Ascending aorta (tissue), 2 donors: ENCODE measurements around the gene RARB. TPM values are rescaled to one million over a fixed set of nuclear protein-coding genes. Genes with fewer than 3 reads are reported as not detected.

Experiments used
- DNase-seq, 2 donors: peaks; one replicate each; pipeline ENCODE4 v3.0.0-alpha.2; 2019; ENCODE audit warnings: low spot score in 2 of 2
- H3K27ac ChIP-seq, 2 donors: fragments of 200-600 bp; sonication (generic); one replicate each; pipeline ENCODE4 v1.5.1; 2016 to 2017; ENCODE audit warnings: mild to moderate bottlenecking in 1 of 2
- H3K27me3 ChIP-seq: fragments of 200-600 bp; sonication (generic); one replicate; pipeline ENCODE4 v1.5.1; 2017
- H3K36me3 ChIP-seq, 2 donors: fragments of 200-600 bp; sonication (generic); one replicate each; pipeline ENCODE4 v1.5.1; 2016
- H3K4me1 ChIP-seq, 2 donors: fragments of 200-600 bp; sonication (generic); one replicate each; pipeline ENCODE4 v1.5.1; 2016 to 2017; ENCODE audit warnings: mild to moderate bottlenecking in 1 of 2
- H3K4me3 ChIP-seq, 2 donors: fragments of 200-600 bp; sonication (generic); one replicate each; pipeline ENCODE4 v1.5.1; 2016 to 2017; ENCODE audit warnings: mild to moderate bottlenecking in 1 of 2
- H3K9me3 ChIP-seq, 2 donors: fragments of 200-600 bp; sonication (generic); one replicate each; pipeline ENCODE4 v1.5.1; 2016
- intact Hi-C: fragments of 100-400 bp; cut with DNase I; formaldehyde crosslinking; loops from one replicate; pipeline ENCODE4 v1.15.1; 2023
- total RNA-seq: library from RNA; depleted of rRNA; stranded (reverse); fragments of >200 nt; gene quantifications from one replicate; pipeline ENCODE4 v1.1.0, GENCODE V29; 2016
- TF ChIP-seq, protein P1 (sequence below), 3 experiments: fragments of 200-600 bp in 2 of 3; fragments of 450-650 bp in 1 of 3; sonication (generic) in 2 of 3; IDR thresholded peaks; one replicate each; pipeline ENCODE4 v1.5.1; 2016 to 2019; ENCODE audit warnings: antibody characterized with exemption in 3 of 3, mild to moderate bottlenecking in 1 of 3, moderate library complexity in 1 of 3

Gene RARB
- total RNA-seq, 1 donor from 2014 or later = 52.7 TPM

- DNase-seq = no peak
- TF ChIP-seq, protein P1, sequence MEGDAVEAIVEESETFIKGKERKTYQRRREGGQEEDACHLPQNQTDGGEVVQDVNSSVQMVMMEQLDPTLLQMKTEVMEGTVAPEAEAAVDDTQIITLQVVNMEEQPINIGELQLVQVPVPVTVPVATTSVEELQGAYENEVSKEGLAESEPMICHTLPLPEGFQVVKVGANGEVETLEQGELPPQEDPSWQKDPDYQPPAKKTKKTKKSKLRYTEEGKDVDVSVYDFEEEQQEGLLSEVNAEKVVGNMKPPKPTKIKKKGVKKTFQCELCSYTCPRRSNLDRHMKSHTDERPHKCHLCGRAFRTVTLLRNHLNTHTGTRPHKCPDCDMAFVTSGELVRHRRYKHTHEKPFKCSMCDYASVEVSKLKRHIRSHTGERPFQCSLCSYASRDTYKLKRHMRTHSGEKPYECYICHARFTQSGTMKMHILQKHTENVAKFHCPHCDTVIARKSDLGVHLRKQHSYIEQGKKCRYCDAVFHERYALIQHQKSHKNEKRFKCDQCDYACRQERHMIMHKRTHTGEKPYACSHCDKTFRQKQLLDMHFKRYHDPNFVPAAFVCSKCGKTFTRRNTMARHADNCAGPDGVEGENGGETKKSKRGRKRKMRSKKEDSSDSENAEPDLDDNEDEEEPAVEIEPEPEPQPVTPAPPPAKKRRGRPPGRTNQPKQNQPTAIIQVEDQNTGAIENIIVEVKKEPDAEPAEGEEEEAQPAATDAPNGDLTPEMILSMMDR (IDR thresholded peaks at IDR 0.05) = no peak
- no peaks in the 10 kb centered on the region for H3K36me3 ChIP-seq
- no peaks in the 10 kb centered on the region for H3K9me3 ChIP-seq
- H3K4me1 ChIP-seq = no peaks in the 10 kb centered on the region
- no peaks in the 10 kb centered on the region for H3K27me3 ChIP-seq
- intact Hi-C loops = no loop called here
- no peak overlapping the region for H3K27ac ChIP-seq
- no peak overlapping the region for H3K4me3 ChIP-seq
Measured at GRCh38 chr3:25410703-25411102, 17.4 kb upstream of the RARB start.

DNA sequence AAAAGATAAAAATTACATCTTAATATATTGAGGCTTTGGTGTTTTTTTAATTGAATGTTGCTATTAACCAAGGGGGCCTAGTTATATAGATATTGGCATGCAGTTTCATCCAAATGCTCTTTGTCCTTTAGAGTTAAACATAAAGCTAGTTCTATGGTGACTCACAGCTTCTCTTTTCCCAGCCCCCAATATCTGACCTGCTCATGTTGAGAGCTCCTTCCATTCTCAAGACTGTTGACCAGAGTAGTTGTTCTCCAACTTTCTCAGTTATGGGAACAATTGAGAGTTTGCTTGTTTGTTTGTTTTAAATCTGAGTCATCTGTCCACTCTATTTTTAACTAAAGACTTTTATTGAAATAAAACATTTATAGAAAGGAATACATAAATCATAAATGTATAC, 15.8 kb upstream of the RARB start:
- DNase-seq = no peak
- H3K4me3 ChIP-seq = no peak overlapping the region
- TF ChIP-seq, protein P1 (IDR thresholded peaks at IDR 0.05) = no peak
- no peaks in the 10 kb centered on the region for H3K36me3 ChIP-seq
- no peak overlapping the region for H3K27ac ChIP-seq
- intact Hi-C loops = no loop called here
- H3K9me3 ChIP-seq = no peaks in the 10 kb centered on the region
- no peaks in the 10 kb centered on the region for H3K4me1 ChIP-seq
- H3K27me3 ChIP-seq = no peaks in the 10 kb centered on the region

DNA sequence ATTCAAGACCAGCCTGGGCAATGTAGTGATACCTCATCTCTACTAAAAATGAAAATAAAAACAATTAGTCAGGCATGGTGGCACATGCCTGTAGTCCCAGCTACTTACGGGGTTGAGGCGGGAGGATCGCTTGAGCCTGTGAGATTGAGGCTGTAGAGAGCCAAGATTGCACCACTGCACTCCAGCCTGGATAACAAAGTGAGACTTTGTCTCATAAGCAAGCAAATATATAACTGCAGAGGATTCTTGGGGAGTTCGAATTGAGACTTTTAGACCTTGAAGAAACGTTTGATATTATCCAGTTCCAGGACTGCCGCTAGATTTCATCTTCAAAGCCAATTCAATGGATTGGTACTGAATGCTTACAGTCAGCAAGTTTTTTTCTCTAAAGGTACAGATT, 11.9 kb upstream of the RARB start:
- no peaks in the 10 kb centered on the region for H3K9me3 ChIP-seq
- TF ChIP-seq, protein P1 (IDR thresholded peaks at IDR 0.05) = no peak
- no peak for DNase-seq
- no peaks in the 10 kb centered on the region for H3K36me3 ChIP-seq
- H3K4me3 ChIP-seq = no peak overlapping the region
- H3K27me3 ChIP-seq = no peaks in the 10 kb centered on the region
- intact Hi-C loops = no loop called here
- H3K27ac ChIP-seq = no peak overlapping the region
- no peaks in the 10 kb centered on the region for H3K4me1 ChIP-seq

- Histone ChIP-seq H3K9me3 (no peaks in the 10 kb centered on the region), H3K27me3 (no peaks in the 10 kb centered on the region), H3K36me3 (no peaks in the 10 kb centered on the region), H3K4me3 (no peak overlapping the region), H3K27ac (no peak overlapping the region), H3K4me1 (no peaks in the 10 kb centered on the region)
- TF ChIP-seq, protein P1 (IDR thresholded peaks at IDR 0.05) = no peak
- intact Hi-C loops = no loop called here
- no peak for DNase-seq
Measured at GRCh38 chr3:25418596-25418995, 9.5 kb upstream of the RARB start.

DNA sequence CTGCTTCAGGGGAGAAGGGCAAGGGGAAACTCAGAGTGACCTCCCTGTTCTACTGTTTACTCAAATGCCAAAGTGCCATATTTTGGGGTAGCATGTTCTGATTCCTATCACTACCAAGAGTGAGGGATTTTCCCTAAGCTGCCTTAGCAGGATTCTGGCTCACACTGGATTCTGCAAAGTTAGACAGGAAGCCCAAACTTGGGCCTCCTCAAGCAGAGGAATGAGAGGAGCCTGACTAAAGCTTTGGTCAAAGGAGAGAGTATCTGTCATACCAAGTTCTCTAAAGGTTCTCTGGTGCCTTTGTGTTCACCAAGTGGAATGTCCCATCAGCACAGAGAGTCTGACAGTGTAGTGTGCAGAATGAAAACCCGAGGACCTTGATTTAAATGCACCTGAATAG, 8.8 kb upstream of the RARB start:
- Histone ChIP-seq H3K4me3 (no peak overlapping the region), H3K27ac (no peak overlapping the region), H3K27me3 (no peaks in the 10 kb centered on the region), H3K36me3 (no peaks in the 10 kb centered on the region), H3K9me3 (no peaks in the 10 kb centered on the region), H3K4me1 (peaks cover 0 to 2% of the 10 kb centered on the region in 2 donors)
- TF ChIP-seq, protein P1 (IDR thresholded peaks at IDR 0.05) = no peak
- intact Hi-C loops = no loop called here
- DNase-seq = no peak

- H3K4me1 ChIP-seq = peaks cover 0 to 3% of the 10 kb centered on the region in 2 donors
- H3K27ac ChIP-seq = no peak overlapping the region
- H3K9me3 ChIP-seq = no peaks in the 10 kb centered on the region
- H3K4me3 ChIP-seq = no peak overlapping the region
- no peaks in the 10 kb centered on the region for H3K27me3 ChIP-seq
- DNase-seq = no peak
- TF ChIP-seq, protein P1 (IDR thresholded peaks at IDR 0.05) = no peak
- H3K36me3 ChIP-seq = no peaks in the 10 kb centered on the region
- intact Hi-C loops = loop anchor here (10.0 kb wide), 1 partner anchor 265 kb away; no protein-coding TSS in a partner anchor
Measured at GRCh38 chr3:25420147-25420546, 7.9 kb upstream of the RARB start.
